Neural crest cell (in vitro differentiated cells): ENCODE results near the gene MRPS2. TPM values are rescaled to one million over a fixed set of nuclear protein-coding genes. Genes with fewer than 3 reads are reported as not detected.

Source experiments
- DNase-seq: peaks from one replicate; pipeline ENCODE4 v3.0.0; 2021; ENCODE audit warnings: low read depth, mixed read lengths, low spot score
- H3K27ac Mint-ChIP-seq: one replicate; pipeline ENCODE4 v1.8.0; 2021; ENCODE audit warnings: mild to moderate bottlenecking, mixed read lengths; ENCODE audit not compliant: unreplicated experiment
- H3K27me3 Mint-ChIP-seq: 2 replicates; pipeline ENCODE4 v1.8.0; 2021; ENCODE audit warnings: low read depth, mild to moderate bottlenecking, mixed read lengths
- H3K36me3 Mint-ChIP-seq: 2 replicates; pipeline ENCODE4 v1.8.0; 2021; ENCODE audit warnings: low read depth, mild to moderate bottlenecking, mixed read lengths
- H3K4me1 Mint-ChIP-seq: 2 replicates; pipeline ENCODE4 v1.8.0; 2021; ENCODE audit warnings: mixed read lengths
- H3K4me3 Mint-ChIP-seq: one replicate; pipeline ENCODE4 v1.8.0; 2021; ENCODE audit warnings: mild to moderate bottlenecking, mixed read lengths
- H3K9me3 Mint-ChIP-seq: 2 replicates; pipeline ENCODE4 v1.8.0; 2021; ENCODE audit warnings: mixed read lengths
- CTCF ChIP-seq: fragments of 200-600 bp; sonication (generic); conservative IDR thresholded peaks from 2 replicates; pipeline ENCODE4 v1.5.0; 2021; ENCODE audit warnings: antibody characterized with exemption, mild to moderate bottlenecking
- total RNA-seq: library from RNA; stranded (reverse); gene quantifications from 2 replicates; pipeline ENCODE4 v1.2.1, GENCODE V29; 2021

MRPS2 gene
- total RNA-seq, 1 donor from 2014 or later, result 60.6 TPM

- no peaks in the 10 kb centered on the region for H3K27me3 Mint-ChIP-seq
- H3K27ac Mint-ChIP-seq, result peak overlapping the region; percentile 57
- peaks cover 10% of the 10 kb centered on the region for H3K4me1 Mint-ChIP-seq
- H3K36me3 Mint-ChIP-seq, result peaks cover 10% of the 10 kb centered on the region
- DNase-seq, result peak; percentile 66
- peak; percentile 74 for TF ChIP-seq CTCF
- H3K9me3 Mint-ChIP-seq, result peaks cover 6% of the 10 kb centered on the region
- H3K4me3 Mint-ChIP-seq, result peak overlapping the region; percentile 83
Measured at GRCh38 chr9:135504262-135505243, 4.1 kb downstream of the MRPS2 start.

- no peak for DNase-seq
- Mint-ChIP-seq H3K27ac (peak overlapping the region; percentile 19), H3K9me3 (peaks cover 7% of the 10 kb centered on the region)
Measured at GRCh38 chr9:135505406-135506187, 5.1 kb downstream of the MRPS2 start.

GRCh38 chr9:135506327-135507103 lies 6.0 kb downstream of the MRPS2 start:
- Mint-ChIP-seq H3K27me3 (no peaks in the 10 kb centered on the region), H3K9me3 (peaks cover 7% of the 10 kb centered on the region), H3K36me3 (peaks cover 10% of the 10 kb centered on the region), H3K27ac (peak overlapping the region; percentile 50), H3K4me1 (peaks cover 9% of the 10 kb centered on the region), H3K4me3 (no peak overlapping the region)
- no peak for TF ChIP-seq CTCF
- peak; percentile 53 for DNase-seq

More at GRCh38 chr9:135505406-135506187, 5.1 kb downstream of the MRPS2 start:
- no peak for TF ChIP-seq CTCF
- Mint-ChIP-seq H3K27me3 (no peaks in the 10 kb centered on the region), H3K4me1 (peaks cover 10% of the 10 kb centered on the region), H3K36me3 (peaks cover 10% of the 10 kb centered on the region), H3K4me3 (peak overlapping the region; percentile 83)

- H3K9me3 Mint-ChIP-seq, result peaks cover 7% of the 10 kb centered on the region
- peaks cover 10% of the 10 kb centered on the region for H3K36me3 Mint-ChIP-seq
- no peaks in the 10 kb centered on the region for H3K27me3 Mint-ChIP-seq
- peaks cover 9% of the 10 kb centered on the region for H3K4me1 Mint-ChIP-seq
- H3K4me3 Mint-ChIP-seq, result peak overlapping the region; percentile 27
- peak overlapping the region; percentile 50 for H3K27ac Mint-ChIP-seq
- TF ChIP-seq CTCF, result no peak
- no peak for DNase-seq
Measured at GRCh38 chr9:135507104-135508035, 6.9 kb downstream of the MRPS2 start.
